Activated T-cell treated with anti-CD3 and anti-CD28 coated beads, Interleukin-2, amount 50 U/mL, for 4 hours (primary cell): ENCODE measurements around the gene PROM2. TPM values are rescaled to one million over a fixed set of nuclear protein-coding genes. Genes with fewer than 3 reads are reported as not detected.

Experiments
- ATAC-seq, 2 donors: fragments of 200-7000 bp; cut with Tn5 transposase; one replicate each; pipeline ENCODE4 v1.10.0; 2021
- DNase-seq: peaks from one replicate; pipeline ENCODE4 v3.0.0-alpha.2; 2020
- H3K27me3 Mint-ChIP-seq: one replicate; pipeline ENCODE4 v1.8.0; 2021; ENCODE audit warnings: low read depth, mixed read lengths
- H3K36me3 Mint-ChIP-seq: one replicate; pipeline ENCODE4 v1.8.0; 2022; ENCODE audit warnings: mixed read lengths; ENCODE audit not compliant: insufficient read depth
- H3K4me1 Mint-ChIP-seq: one replicate; pipeline ENCODE4 v1.8.0; 2021; ENCODE audit warnings: low read depth, mixed read lengths
- H3K4me3 Mint-ChIP-seq: one replicate; pipeline ENCODE4 v1.8.0; 2021; ENCODE audit warnings: mild to moderate bottlenecking, moderate library complexity, mixed read lengths
- H3K9me3 Mint-ChIP-seq: one replicate; pipeline ENCODE4 v1.8.0; 2021; ENCODE audit warnings: mixed read lengths
- total RNA-seq, 3 donors: library from RNA; stranded (reverse); gene quantifications; one replicate each; pipeline ENCODE4 v1.2.1, GENCODE V29; 2021

Gene PROM2
- total RNA-seq, 3 donors from 2014 or later, result 0.53 to 0.66 (median 0.63) TPM

DNA sequence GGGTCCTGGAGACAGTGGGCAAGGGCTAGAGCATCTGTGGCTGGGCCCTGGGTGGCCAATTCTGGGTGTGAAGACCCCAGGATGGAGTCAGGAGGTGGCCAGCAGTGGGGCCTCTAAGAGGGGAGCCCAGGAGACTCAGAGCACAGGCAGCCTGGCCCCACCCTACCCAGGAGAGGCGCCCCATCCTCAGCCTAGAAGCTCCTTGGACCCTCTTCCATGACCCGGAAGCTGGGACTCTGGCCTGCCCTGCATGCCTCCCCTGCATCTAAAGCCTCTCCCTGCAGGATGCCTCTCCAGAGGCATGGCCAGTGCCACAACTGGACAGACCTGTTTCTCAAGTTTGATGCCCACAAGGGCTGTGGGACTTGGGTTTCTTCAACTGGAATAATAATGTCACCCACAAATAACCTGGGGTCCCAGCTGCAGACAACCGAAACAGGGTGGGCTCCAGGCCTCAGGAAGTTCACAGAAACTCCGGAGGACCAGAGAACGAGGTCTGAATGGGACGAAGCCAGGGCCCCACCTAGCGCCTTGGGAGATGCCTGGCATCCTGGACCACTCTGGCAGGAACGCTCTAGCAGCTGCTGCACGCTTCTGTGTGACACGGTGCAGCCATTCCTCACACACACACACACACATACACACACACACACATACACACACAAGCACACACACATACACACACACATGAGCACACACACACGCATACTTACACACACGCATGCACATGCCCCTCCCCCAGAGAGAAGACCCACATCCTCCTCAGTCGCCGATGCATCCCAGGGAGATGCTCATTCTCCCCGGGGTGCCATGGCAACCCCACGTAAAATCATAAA lies 39.3 kb downstream of the PROM2 start:
- no peaks in the 10 kb centered on the region for H3K9me3 Mint-ChIP-seq
- H3K4me3 Mint-ChIP-seq, result no peak overlapping the region
- peaks cover 5% of the 10 kb centered on the region for H3K27me3 Mint-ChIP-seq
- H3K4me1 Mint-ChIP-seq, result no peaks in the 10 kb centered on the region
- ATAC-seq (no peak), DNase-seq (no peak)
- H3K36me3 Mint-ChIP-seq, result no peaks in the 10 kb centered on the region

DNA sequence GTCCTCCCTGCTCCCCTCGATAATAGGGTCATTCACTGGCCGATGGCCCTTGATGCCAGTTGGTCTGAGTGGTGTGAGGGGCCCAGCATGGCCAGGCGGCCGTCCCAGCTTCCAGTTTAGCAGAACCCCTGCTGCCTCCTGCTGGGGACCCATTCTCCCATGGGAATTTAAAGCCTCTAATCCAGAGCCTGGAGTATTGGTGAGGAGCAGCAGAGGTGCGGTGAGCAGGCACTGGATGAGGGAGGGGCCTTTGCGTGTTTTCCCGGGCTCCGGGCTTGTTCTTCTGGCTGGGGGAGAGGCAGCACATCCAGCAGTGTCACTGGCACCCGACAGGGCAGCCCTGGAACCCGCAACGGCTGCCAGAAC lies 40.3 kb downstream of the PROM2 start:
- Mint-ChIP-seq H3K9me3 (no peaks in the 10 kb centered on the region), H3K36me3 (no peaks in the 10 kb centered on the region), H3K27me3 (peaks cover 5% of the 10 kb centered on the region), H3K4me3 (no peak overlapping the region), H3K4me1 (no peaks in the 10 kb centered on the region)
- DNase-seq, result no peak
- ATAC-seq, result no peak

DNA sequence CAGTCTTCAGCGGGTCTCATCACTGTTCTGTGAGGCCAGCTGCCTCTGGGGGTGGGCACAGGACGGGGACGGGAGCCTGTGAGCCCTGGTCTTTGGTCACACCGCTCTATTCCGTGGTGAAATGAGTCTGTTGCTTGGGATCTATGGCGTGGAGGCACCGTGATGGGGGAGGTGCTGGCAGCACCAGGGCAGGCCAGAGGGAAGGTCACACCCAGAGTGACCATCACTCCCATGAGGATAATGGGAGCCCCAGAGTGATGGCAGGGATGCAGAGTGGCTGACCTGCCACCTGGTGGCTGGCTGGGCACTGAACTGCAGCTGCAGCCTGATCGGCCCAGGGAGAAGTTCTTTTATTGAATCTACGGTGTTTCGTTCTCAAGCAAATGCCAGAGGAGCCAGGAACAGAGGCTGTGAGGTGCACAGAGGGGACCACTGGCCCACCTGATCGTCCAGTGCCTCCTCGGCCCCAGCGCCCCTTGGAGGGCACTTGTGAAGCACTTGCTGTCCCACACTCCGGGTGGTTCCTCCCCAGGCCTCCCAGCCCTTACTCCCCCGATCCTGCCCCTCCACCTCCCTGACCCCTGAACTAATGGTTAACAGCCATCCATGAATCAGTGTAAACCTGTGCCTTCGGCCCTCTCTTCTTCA lies 40.8 kb downstream of the PROM2 start:
- Mint-ChIP-seq H3K4me3 (no peak overlapping the region), H3K4me1 (no peaks in the 10 kb centered on the region), H3K9me3 (no peaks in the 10 kb centered on the region), H3K27me3 (peaks cover 5% of the 10 kb centered on the region), H3K36me3 (no peaks in the 10 kb centered on the region)
- no peak for DNase-seq
- no peak for ATAC-seq

DNA sequence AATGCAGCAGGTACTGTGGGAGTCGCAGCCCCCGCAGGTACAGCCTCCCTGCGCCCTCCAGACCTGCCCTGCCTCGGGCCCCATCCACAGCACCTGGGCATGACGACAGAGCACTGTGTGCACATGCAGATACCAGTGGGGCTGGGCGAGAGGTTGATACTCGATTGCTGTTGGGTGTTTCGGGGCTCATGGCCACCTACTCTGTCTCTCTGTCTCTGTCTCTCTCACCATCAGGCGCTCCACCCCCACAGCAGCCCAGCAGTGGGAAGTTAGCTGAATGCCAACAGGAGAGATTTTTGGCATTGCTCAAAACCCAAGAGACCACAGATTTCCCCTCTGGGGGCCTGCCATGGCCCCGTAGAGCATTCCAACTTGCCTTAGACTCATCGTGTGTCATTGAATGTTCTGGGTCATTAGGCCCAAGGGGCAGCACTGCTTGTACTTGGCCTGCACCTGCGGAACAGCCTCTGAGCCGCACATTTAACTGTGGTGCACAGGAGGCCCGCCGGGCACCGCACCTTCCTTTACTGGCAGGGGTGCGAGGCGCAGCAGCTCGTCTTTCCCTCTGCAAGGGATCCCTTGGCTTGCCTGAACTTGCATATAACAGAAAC lies 41.7 kb downstream of the PROM2 start:
- H3K27me3 Mint-ChIP-seq, result peaks cover 5% of the 10 kb centered on the region
- H3K4me3 Mint-ChIP-seq, result no peak overlapping the region
- ATAC-seq, result no peak
- no peaks in the 10 kb centered on the region for H3K4me1 Mint-ChIP-seq
- no peaks in the 10 kb centered on the region for H3K36me3 Mint-ChIP-seq
- no peaks in the 10 kb centered on the region for H3K9me3 Mint-ChIP-seq
- DNase-seq, result no peak

DNA sequence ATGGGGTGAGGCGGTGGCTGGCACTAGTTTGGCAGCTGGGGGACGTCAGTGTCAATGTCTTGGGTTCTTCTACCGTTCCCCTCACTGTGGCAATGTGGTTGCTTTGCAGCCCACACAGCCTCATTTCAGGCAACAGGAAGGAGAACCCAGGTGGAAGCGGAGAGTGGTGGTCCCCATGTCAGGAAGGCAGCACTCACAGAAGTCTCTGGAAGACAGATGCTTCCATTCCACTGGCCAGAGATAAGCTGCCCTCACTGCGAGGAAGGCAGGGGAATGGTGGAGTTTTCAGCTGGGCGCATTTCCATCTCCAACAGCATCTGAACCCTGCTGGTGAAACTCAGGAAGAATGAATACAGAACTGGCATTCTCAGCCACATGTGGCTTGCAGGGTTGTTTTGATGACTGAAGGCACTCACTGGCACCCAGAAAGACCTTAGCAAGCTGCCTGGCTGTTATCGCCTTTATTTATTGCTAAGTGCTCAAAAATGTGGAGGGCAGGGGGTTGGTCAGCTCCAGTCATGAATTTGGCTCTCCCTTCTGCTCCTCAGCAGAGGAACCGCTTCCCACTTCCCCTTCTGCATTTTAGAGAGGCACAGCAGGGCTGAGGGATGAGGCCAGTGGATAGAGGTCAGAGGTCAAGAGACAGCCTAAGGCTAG lies 42.3 kb downstream of the PROM2 start:
- Mint-ChIP-seq H3K27me3 (peaks cover 5% of the 10 kb centered on the region), H3K9me3 (no peaks in the 10 kb centered on the region), H3K36me3 (no peaks in the 10 kb centered on the region), H3K4me3 (no peak overlapping the region), H3K4me1 (no peaks in the 10 kb centered on the region)
- ATAC-seq, result no peak
- no peak for DNase-seq

DNA sequence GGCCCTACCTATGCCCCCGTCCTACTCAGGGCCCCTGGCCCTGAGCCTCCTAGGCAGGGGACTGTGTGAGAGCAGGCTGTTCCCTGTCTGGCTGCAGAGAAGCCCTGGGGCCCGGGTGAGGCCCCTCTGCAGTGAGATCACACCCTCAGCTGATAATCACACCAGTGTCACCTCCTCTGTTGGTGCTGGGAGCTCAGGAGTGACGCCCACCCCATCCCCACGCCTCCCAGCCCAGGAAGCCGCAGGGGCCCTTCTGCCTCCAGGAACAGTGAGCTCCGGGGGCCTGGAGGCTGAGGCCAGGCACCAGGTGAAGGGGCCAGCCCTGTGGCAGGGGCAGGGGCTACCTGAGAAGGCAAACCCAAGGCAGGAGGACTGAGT lies 42.9 kb downstream of the PROM2 start:
- Mint-ChIP-seq H3K4me3 (no peak overlapping the region), H3K36me3 (no peaks in the 10 kb centered on the region), H3K27me3 (peaks cover 5% of the 10 kb centered on the region), H3K4me1 (no peaks in the 10 kb centered on the region), H3K9me3 (no peaks in the 10 kb centered on the region)
- ATAC-seq, result no peak
- no peak for DNase-seq

DNA sequence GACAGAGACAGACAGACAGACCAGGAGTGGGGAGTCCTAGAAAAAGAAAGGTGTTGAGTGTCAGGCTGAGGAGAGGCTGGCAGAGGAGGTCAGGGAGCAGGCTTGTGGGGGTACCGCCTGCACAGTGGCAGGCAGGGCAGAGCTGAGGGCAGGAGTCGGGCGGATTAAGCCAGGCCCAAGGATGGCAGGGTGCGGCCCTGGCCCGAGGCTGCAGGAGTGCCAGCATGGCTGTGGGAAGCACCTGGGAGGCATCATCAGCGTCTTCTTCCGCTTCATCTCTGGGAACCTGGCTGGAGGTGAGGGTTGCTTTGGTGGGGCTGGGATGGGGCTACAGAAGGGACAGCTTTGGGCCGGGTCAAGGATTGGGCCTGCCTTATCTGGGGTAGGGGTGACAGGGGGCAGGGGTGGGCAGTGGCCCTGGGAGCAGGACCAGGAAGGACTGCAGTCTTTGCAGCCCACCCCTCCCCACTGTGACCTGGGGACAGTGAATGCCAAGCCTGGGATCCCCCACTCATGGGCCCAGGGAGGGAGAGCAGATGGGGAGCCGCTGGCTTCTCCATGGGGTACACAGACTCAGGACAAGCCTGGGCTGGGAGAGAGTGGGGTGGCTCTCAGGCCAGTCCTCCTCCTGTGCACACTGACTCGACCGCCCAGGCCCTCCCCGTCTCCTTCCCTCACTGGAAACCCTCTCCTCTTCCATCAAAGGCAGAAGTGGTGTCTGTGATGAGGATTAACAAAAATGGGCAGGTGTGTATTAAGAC lies 43.6 kb downstream of the PROM2 start:
- Mint-ChIP-seq H3K27me3 (peaks cover 5% of the 10 kb centered on the region), H3K9me3 (no peaks in the 10 kb centered on the region), H3K4me3 (no peak overlapping the region), H3K4me1 (no peaks in the 10 kb centered on the region), H3K36me3 (no peaks in the 10 kb centered on the region)
- DNase-seq (no peak), ATAC-seq (no peak)

DNA sequence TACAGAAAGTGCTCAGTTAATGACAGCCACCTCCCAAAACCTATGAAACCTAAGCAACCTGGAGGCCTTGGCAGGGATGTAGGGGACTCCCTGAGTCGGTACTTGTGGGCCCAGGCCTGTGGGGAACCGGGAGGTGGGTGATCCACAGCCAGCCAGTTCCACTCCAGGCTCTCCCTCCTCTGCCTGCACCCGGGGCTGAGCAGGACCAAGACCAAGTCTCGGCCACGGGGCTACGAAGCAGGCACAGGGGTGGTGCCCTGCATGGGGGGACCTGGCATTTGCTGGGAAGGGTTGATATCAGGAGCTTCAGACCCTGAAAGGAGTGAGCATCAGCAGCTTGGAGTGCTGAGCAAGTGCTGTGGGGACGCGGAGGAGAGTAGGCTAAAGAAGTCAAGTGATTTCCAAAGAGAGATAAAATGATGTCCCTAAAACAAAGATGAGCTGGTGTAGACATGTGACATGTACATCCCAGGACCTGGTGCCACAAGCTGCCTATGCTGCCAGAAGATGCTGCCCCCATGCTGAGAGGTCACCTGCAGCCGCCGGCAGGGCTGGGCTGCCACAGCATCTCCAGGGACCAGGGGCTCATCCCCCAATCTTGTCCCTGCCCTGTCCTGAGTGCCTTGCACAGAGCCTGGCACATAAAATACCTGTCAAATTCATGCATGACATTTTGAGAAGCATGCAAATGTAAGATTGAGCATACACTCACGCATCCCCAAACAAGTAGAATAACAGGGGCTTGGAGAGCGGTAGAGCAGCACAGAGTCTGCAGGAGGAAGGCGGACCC lies 44.4 kb downstream of the PROM2 start:
- DNase-seq, result no peak
- no peaks in the 10 kb centered on the region for H3K9me3 Mint-ChIP-seq
- H3K27me3 Mint-ChIP-seq, result peaks cover 5% of the 10 kb centered on the region
- H3K36me3 Mint-ChIP-seq, result no peaks in the 10 kb centered on the region
- H3K4me3 Mint-ChIP-seq, result no peak overlapping the region
- ATAC-seq, result no peak
- no peaks in the 10 kb centered on the region for H3K4me1 Mint-ChIP-seq

DNA sequence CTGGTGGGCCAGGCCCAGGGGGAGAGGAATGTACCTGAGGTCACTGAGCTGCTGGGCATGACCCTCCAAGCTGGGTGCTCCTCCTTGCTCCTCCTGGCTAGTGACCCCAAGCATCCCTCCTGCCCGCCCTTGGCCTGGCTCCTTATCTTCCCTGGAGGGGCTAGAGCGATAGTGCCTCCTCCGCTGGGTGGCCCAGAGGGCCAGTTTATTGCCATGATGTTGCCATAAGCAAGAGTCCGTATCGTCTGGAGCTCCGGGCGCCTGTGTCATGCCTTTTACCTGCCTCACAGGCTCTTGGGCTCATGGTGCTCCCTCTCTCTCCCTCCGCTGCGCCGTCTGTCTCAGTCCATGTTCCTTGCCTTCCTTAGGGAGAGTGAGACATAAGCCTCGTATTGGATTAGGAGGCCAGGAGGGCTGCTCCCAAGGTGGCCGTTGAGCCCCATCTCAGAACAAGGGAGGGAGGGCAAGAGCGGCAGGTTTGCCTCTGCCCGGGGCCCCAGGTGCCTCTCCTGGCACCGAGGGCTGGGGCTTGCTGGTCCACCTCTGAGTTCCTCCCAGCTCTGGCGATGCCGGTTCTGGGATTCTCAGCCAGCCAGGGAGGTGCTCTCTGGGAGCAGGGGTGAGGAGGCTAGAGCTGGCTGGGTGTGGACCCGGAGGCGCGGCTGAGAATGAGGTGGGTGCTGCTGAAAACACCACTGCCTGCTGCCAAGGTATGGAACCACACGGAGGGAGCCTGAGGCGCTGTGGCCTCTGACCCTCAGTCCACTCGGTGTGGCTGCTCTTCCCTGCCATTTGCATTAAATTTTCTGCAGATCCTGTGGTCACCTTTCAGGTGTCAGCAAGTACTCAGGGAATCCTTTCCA lies 45.5 kb downstream of the PROM2 start:
- H3K27me3 Mint-ChIP-seq, result peaks cover 2% of the 10 kb centered on the region
- no peak for DNase-seq
- no peak overlapping the region for H3K4me3 Mint-ChIP-seq
- H3K4me1 Mint-ChIP-seq, result no peaks in the 10 kb centered on the region
- no peak for ATAC-seq
- no peaks in the 10 kb centered on the region for H3K36me3 Mint-ChIP-seq
- H3K9me3 Mint-ChIP-seq, result no peaks in the 10 kb centered on the region

DNA sequence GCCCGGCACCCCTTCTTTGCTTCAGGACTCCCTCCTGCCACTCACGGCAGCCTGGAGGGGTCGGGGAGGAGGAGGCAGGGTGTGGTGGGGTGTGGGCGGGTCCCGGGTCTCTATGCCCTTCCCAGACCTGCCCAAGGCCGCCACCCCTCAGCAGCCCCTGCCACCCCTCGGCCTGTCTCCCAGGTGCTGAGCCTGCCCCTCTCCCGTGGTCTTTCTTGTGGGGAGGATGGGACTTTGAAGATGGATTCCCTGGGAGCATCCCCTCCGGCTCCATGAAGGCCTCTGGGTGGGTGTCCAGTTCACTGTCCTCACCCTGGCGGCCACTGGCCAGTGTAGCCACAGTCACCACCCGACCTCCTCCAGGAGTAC lies 46.1 kb downstream of the PROM2 start:
- Mint-ChIP-seq H3K4me3 (no peak overlapping the region), H3K9me3 (no peaks in the 10 kb centered on the region), H3K27me3 (no peaks in the 10 kb centered on the region), H3K4me1 (no peaks in the 10 kb centered on the region), H3K36me3 (no peaks in the 10 kb centered on the region)
- no peak for ATAC-seq
- DNase-seq, result no peak

DNA sequence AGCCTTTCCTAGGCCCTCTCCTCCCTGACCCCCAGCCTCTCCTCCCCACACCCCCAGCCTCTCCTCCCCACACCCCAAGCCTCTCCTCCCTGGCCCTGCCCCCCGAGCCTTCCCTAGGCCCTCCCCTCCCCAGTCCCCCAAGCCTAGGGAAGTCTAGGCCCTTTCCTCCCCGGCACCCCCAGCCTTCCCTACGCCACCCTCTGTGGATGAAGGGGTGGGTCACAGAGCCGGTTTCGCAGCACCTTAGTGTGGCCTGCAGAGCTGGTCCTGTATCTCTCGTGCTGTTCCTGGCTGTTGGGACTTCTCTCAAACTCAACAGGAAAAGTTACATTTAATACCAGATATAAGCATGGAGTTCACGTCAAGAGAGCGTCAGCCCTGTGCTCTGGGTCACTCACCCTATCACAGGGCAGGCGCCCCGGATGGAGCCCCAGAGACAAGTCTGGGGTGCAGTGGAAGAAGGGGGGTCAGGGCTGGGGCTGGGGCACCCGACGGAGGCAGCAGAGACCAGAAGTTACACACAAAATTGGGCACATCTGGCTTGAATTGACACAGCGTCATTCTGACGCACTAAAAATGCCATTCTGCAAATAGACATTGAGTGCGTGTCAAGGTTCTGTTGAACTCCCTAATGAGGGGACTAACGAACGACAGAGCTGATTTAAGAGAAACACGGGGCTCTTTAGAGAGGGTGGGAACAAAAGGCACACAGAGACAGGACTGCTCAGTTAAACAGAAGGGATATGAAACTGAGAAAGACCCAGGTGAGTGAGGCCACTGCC lies 46.9 kb downstream of the PROM2 start:
- Mint-ChIP-seq H3K27me3 (no peaks in the 10 kb centered on the region), H3K4me1 (no peaks in the 10 kb centered on the region), H3K9me3 (no peaks in the 10 kb centered on the region), H3K4me3 (no peak overlapping the region), H3K36me3 (no peaks in the 10 kb centered on the region)
- DNase-seq, result no peak
- ATAC-seq, result no peak

DNA sequence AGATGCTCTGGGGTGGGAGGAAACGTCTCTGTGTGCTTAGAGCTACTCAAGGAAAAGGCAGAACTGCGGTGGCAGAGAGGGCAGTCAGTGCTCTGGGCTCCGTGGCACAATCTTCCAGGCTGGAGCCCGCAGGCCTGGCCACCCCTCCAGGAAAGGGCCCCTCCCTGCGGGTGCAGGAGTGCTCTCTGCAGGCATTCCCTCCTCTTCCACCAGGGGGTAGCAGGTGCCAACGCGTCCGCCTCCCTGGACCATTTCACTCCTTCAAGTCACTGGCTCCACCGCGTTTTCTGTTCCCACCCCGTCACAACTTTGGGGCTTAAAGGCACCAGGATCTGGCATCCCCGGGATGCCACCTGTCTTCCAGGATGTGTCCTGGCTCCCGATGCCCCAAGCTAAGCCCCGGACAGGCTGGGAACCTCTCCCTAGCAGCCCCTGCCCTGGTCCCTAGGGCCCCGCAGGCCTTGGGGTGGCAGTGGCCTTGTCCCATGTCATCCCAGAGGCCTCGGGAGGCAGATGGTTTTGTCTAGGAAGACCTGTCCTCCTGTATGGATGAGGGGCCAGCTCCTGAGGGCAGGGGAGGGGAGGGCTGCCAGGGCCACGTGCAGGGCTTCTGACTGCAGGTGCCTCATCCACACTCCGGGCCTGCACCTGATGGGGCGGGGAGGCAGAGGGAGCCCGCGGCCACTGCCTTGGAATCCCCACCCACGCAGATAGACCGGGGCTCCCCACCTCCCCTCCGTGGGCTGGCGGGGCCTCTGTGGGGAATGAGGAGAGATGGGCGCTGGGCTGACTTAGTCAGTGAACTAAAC lies 49.3 kb downstream of the PROM2 start:
- no peaks in the 10 kb centered on the region for H3K36me3 Mint-ChIP-seq
- no peaks in the 10 kb centered on the region for H3K27me3 Mint-ChIP-seq
- DNase-seq (no peak), ATAC-seq (peak in 1 of 2 donors; percentile 48)
- no peak overlapping the region for H3K4me3 Mint-ChIP-seq
- no peaks in the 10 kb centered on the region for H3K9me3 Mint-ChIP-seq
- H3K4me1 Mint-ChIP-seq, result no peaks in the 10 kb centered on the region
